SK-N-SH treated with all-trans-retinoic acid at 6 μM for 48 hours (cell line): ENCODE measurements around the gene GP1BB.

ENCODE experiments used
- OSR1 ChIP-seq: fragments of 250-450 bp; sonication (Bioruptor Pico); IDR thresholded peaks from 2 replicates; pipeline ENCODE4 v1.8.0; 2022; ENCODE audit warnings: moderate library complexity, mild to moderate bottlenecking, inconsistent platforms
- TF ChIP-seq, protein P1 (sequence below): fragments of 250-450 bp; sonication (Bioruptor Pico); IDR thresholded peaks from 2 replicates; pipeline ENCODE4 v1.8.0; 2020; ENCODE audit warnings: mild to moderate bottlenecking, moderate library complexity, borderline replicate concordance

DNA sequence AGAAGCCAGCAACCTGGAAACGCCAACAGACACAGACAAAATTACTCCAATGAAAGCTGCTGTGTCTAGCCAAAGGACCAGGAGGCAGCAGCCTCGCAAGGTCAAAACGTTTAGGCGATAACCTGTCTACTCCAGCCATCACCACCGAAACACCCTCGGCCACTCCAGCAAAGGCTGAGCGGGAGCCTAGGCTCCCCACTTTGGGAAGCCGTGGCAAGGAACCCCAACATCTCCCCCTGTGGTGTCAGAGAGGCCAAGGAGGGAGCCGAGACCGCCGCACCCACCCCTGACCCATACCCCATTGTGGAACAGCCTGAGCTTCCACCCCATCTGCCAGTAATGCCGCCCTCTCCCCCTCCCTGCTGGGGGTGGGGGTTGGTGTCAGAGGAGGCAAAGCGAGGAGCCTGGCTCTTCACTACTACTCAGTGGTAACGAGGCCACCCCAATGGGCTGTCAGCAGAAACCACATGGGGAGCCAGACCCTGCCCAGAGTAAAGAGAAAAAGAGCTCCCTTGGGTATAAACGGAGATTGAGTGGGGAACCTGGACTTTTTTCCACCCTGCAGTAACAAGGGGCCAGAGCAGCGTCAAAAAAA is 43.0 kb upstream of the GP1BB start:
- TF ChIP-seq, protein P1, sequence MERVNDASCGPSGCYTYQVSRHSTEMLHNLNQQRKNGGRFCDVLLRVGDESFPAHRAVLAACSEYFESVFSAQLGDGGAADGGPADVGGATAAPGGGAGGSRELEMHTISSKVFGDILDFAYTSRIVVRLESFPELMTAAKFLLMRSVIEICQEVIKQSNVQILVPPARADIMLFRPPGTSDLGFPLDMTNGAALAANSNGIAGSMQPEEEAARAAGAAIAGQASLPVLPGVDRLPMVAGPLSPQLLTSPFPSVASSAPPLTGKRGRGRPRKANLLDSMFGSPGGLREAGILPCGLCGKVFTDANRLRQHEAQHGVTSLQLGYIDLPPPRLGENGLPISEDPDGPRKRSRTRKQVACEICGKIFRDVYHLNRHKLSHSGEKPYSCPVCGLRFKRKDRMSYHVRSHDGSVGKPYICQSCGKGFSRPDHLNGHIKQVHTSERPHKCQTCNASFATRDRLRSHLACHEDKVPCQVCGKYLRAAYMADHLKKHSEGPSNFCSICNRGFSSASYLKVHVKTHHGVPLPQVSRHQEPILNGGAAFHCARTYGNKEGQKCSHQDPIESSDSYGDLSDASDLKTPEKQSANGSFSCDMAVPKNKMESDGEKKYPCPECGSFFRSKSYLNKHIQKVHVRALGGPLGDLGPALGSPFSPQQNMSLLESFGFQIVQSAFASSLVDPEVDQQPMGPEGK = no peak
- no peak for TF ChIP-seq OSR1 (CRISPR knock-in tag)
